A549 (cell line): ENCODE data around the gene PCBP3. TPM values are rescaled to one million over a fixed set of nuclear protein-coding genes. Genes with fewer than 3 reads are reported as not detected.

ENCODE experiments used
- ATAC-seq, 2 experiments: fragments of 200-7000 bp in 1 of 2; fragments of >200 bp in 1 of 2; cut with Nextera tagmentation in 1 of 2; cut with Tn5 transposase in 1 of 2; 3 replicates each; pipeline versions ENCODE4 v1.8.0 to v1.9.1; 2018 to 2020; ENCODE audit warnings: mild to moderate bottlenecking in 1 of 2, moderate library complexity in 1 of 2
- CTCF ChIA-PET: fragments of 300-600 bp; sonication (Branson Sonifier 250); formaldehyde crosslinking; extraction: SDS; loops from one replicate; lab custom pipeline; 2021; ENCODE audit warnings: antibody characterized with exemption, inconsistent platforms; lab: Yijun Ruan, JAX
- POLR2A ChIA-PET: fragments of 350-600 bp; formaldehyde crosslinking; extraction: SDS; loops from one replicate; lab custom pipeline; 2021; ENCODE audit warnings: antibody characterized with exemption, inconsistent platforms; lab: Yijun Ruan, JAX
- DNase-seq, 2 experiments: peaks; one replicate each; pipeline versions ENCODE4 v3.0.0 to v3.0.0-alpha.2; 2011 to 2016; ENCODE audit warnings: low read depth in 1 of 2, low spot score in 1 of 2
- FAIRE-seq: peaks from 2 replicates; lab custom pipeline; 2011; peaks lifted over from hg19 to GRCh38; lab: Jason Lieb, UNC
- H3K27ac ChIP-seq, 2 experiments: fragments of >200 bp; sonication (Bioruptor Twin); formaldehyde crosslinking; 3 replicates each; pipeline ENCODE4 v1.5.1; 2016 to 2017
- H3K4me1 ChIP-seq: fragments of >200 bp; sonication (Bioruptor Twin); formaldehyde crosslinking; 3 replicates; pipeline ENCODE4 v1.6.1; 2016
- H3K4me2 ChIP-seq: fragments of >200 bp; sonication (Bioruptor Twin); formaldehyde crosslinking; 3 replicates; pipeline ENCODE4 v1.6.1; 2016
- H3K4me3 ChIP-seq: fragments of >200 bp; sonication (Bioruptor Twin); formaldehyde crosslinking; 3 replicates; pipeline ENCODE4 v1.5.1; 2016
- H3K9me3 ChIP-seq: fragments of >200 bp; sonication (Bioruptor Twin); formaldehyde crosslinking; 3 replicates; pipeline ENCODE4 v1.6.1; 2016
- CBX2 ChIP-seq: fragments of 200-600 bp; sonication (generic); IDR thresholded peaks from 2 replicates; pipeline ENCODE4 v1.6.1; 2016; ENCODE audit warnings: low read depth, mild to moderate bottlenecking, borderline replicate concordance
- CHD2 ChIP-seq: fragments of 150-350 bp; IDR thresholded peaks from 2 replicates; pipeline ENCODE4 v1.6.1; 2014; ENCODE audit warnings: low read length; ENCODE audit not compliant: partially characterized antibody
- CHD4 ChIP-seq: fragments of 200-600 bp; sonication (generic); IDR thresholded peaks from 2 replicates; pipeline ENCODE4 v1.6.1; 2016; ENCODE audit warnings: antibody characterized with exemption, mild to moderate bottlenecking, borderline replicate concordance
- E2F6 ChIP-seq: IDR thresholded peaks from 2 replicates; pipeline ENCODE4 v1.6.1; 2012; ENCODE audit warnings: low read depth, borderline replicate concordance
- EHF ChIP-seq: fragments of 250-450 bp; sonication (Bioruptor Pico); IDR thresholded peaks from 2 replicates; pipeline ENCODE4 v1.5.0; 2020; ENCODE audit warnings: mild to moderate bottlenecking
- ESRRA ChIP-seq: fragments of 150-350 bp; IDR thresholded peaks from 2 replicates; pipeline ENCODE4 v1.6.1; 2014; ENCODE audit warnings: mild to moderate bottlenecking, low read length, borderline replicate concordance
- FOSL2 ChIP-seq, 2 experiments: fragments of 450-650 bp in 1 of 2; fragments of >200 bp in 1 of 2; sonication (Bioruptor Twin) in 1 of 2; formaldehyde crosslinking; IDR thresholded peaks; 2 replicates each; pipeline versions ENCODE4 v1.5.0 to v1.6.1; 2016 to 2020; ENCODE audit warnings: mild to moderate bottlenecking in 1 of 2, moderate library complexity in 1 of 2
- FOXS1 ChIP-seq: fragments of 250-450 bp; sonication (Bioruptor Pico); IDR thresholded peaks from 2 replicates; pipeline ENCODE4 v1.5.0; 2020; ENCODE audit warnings: mild to moderate bottlenecking, moderate library complexity
- HES2 ChIP-seq: fragments of >200 bp; sonication (Bioruptor Twin); formaldehyde crosslinking; IDR thresholded peaks from 2 replicates; pipeline ENCODE4 v1.6.1; 2016
- HOXA7 ChIP-seq: fragments of 250-450 bp; sonication (Bioruptor Pico); IDR thresholded peaks from 2 replicates; pipeline ENCODE4 v1.5.0; 2020; ENCODE audit warnings: mild to moderate bottlenecking, moderate library complexity
- KDM5A ChIP-seq: fragments of 200-600 bp; sonication (generic); IDR thresholded peaks from 2 replicates; pipeline ENCODE4 v1.6.1; 2016; ENCODE audit warnings: antibody characterized with exemption, mild to moderate bottlenecking
- MAFK ChIP-seq: fragments of 450-650 bp; IDR thresholded peaks from 2 replicates; pipeline ENCODE4 v1.6.1; 2014; ENCODE audit not compliant: partially characterized antibody
- MAZ ChIP-seq: fragments of 150-350 bp; IDR thresholded peaks from 2 replicates; pipeline ENCODE4 v1.6.1; 2014; ENCODE audit warnings: antibody characterized with exemption, low read depth, low read length, borderline replicate concordance
- MYC ChIP-seq: IDR thresholded peaks from 2 replicates; pipeline ENCODE4 v1.6.1; 2012; ENCODE audit warnings: mild to moderate bottlenecking, inconsistent platforms, low read length, improper control_type of control experiment, borderline replicate concordance
- NFE2L2 ChIP-seq: fragments of 150-350 bp; conservative IDR thresholded peaks from 2 replicates; pipeline ENCODE4 v1.6.1; 2014; ENCODE audit warnings: low read length
- NPAS2 ChIP-seq: fragments of 250-450 bp; sonication (Bioruptor Pico); IDR thresholded peaks from 2 replicates; pipeline ENCODE4 v1.8.0; 2022; ENCODE audit warnings: mild to moderate bottlenecking, moderate library complexity, borderline replicate concordance
- PHF8 ChIP-seq: fragments of 200-600 bp; sonication (generic); IDR thresholded peaks from 2 replicates; pipeline ENCODE4 v1.6.1; 2016; ENCODE audit warnings: low read depth, mild to moderate bottlenecking, antibody characterized with exemption, moderate library complexity, borderline replicate concordance
- RAD21 ChIP-seq, 2 experiments: fragments of >200 bp in 1 of 2; sonication (Bioruptor Twin) in 1 of 2; formaldehyde crosslinking in 1 of 2; IDR thresholded peaks in 1 of 2; conservative IDR thresholded peaks in 1 of 2; 2 replicates in 1 of 2; 3 replicates in 1 of 2; pipeline ENCODE4 v1.6.1; 2012 to 2018; ENCODE audit warnings: inconsistent platforms in 1 of 2
- RARB ChIP-seq: fragments of 250-450 bp; sonication (Bioruptor Pico); IDR thresholded peaks from 2 replicates; pipeline ENCODE4 v1.8.0; 2021; ENCODE audit warnings: mild to moderate bottlenecking, moderate library complexity
- RFX5 ChIP-seq: fragments of 450-650 bp; IDR thresholded peaks from 2 replicates; pipeline ENCODE4 v1.7.1; 2014; ENCODE audit warnings: antibody characterized with exemption, mild to moderate bottlenecking, moderate library complexity
- RNF2 ChIP-seq: fragments of 200-600 bp; sonication (generic); IDR thresholded peaks from 2 replicates; pipeline ENCODE4 v1.6.1; 2016; ENCODE audit warnings: low read depth, mild to moderate bottlenecking, antibody characterized with exemption, moderate library complexity, borderline replicate concordance
- SMC3 ChIP-seq: fragments of >200 bp; sonication (Bioruptor Twin); formaldehyde crosslinking; IDR thresholded peaks from 3 replicates; pipeline ENCODE4 v1.6.1; 2018; ENCODE audit warnings: inconsistent platforms
- TP53 ChIP-seq: fragments of 250-450 bp; sonication (Bioruptor Pico); IDR thresholded peaks from 2 replicates; pipeline ENCODE4 v1.5.0; 2021; ENCODE audit warnings: mild to moderate bottlenecking, moderate library complexity
- WGBS: methylation state at CpG from one replicate; pipeline ENCODE4 v1.1.6; 2017; ENCODE audit errors: missing lambda C conversion rate; 5-methylcytosine and 5-hydroxymethylcytosine counted together
- polyA plus RNA-seq, 4 experiments: library from polyadenylated mRNA; depleted of rRNA in 3 of 4; stranded (reverse); fragments of >200 nt; fragmentation: RNase III in 1 of 4; extraction: RNeasy Plus Mini Kit Qiagen cat#74134 plus additional on column Dnase treatment in 1 of 4; gene quantifications; 2 replicates in 3 of 4; 3 replicates in 1 of 4; pipeline ENCODE4 v1.2.3, GENCODE V29; 2011 to 2017
- TF ChIP-seq, protein P1 (sequence below): fragments of >200 bp; sonication (Bioruptor Twin); formaldehyde crosslinking; IDR thresholded peaks from 3 replicates; pipeline ENCODE4 v1.5.1; 2016

Gene PCBP3
- polyA plus RNA-seq, 2 of the 4 experiments (the other 2 are of a cell fraction): 0.30 to 0.34 TPM

GRCh38 chr21:45839274-45839673 is 195.7 kb downstream of the PCBP3 start:
- peaks cover 15% of the 10 kb centered on the region for H3K9me3 ChIP-seq
- no peak overlapping the region for H3K4me3 ChIP-seq
- no peak overlapping the region for H3K27ac ChIP-seq
- ChIA-PET CTCF (no interaction called here), POLR2A (no interaction called here)
- FAIRE-seq (no peak), DNase-seq (no peak), ATAC-seq (no peak)
- TF ChIP-seq E2F6 (no peak), EHF (no peak), RAD21 (conservative IDR thresholded peaks at IDR 0.05 in 1 of 2, IDR thresholded peaks at IDR 0.05 in 1 of 2) (no peak), MAZ (no peak), FOXS1 (CRISPR knock-in tag) (no peak), ESRRA (no peak), TP53 (CRISPR knock-in tag) (no peak), SMC3 (no peak), HOXA7 (no peak), RNF2 (no peak), RFX5 (no peak), NFE2L2 (no peak)
- H3K4me1 ChIP-seq: no peaks in the 10 kb centered on the region
- WGBS: 71% methylated on average over 3 of the region's 3 CpGs
- no peak overlapping the region for H3K4me2 ChIP-seq

DNA sequence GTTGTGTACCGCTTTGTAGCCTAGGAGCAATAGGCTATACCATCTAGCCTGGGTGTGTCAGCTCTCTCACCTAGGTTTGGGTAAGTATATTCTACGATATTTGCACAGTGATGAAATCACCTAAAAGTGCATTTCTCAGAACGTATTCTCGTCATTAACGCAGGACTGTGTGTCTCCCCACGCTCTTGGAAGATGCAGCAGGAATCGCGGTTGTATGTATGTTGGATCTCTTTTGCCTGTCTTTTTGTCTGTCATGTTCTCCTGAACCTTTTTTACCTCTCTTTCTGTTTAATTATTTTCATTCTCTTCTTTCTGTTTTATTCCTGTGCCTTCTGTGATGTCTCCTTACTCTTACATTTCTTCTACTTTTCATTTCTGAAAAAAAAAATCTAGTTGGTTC is 197.5 kb downstream of the PCBP3 start:
- WGBS: 48% methylated on average over 8 of the region's 8 CpGs
- TF ChIP-seq FOSL2 (IDR thresholded peaks at IDR 0.05) (no peak), FOSL2 (CRISPR knock-in tag; IDR thresholded peaks at IDR 0.05) (no peak), RARB (CRISPR knock-in tag) (no peak), HES2 (no peak), MAZ (no peak), PHF8 (no peak), KDM5A (no peak)
- H3K4me1 ChIP-seq: no peaks in the 10 kb centered on the region
- DNase-seq (no peak), ATAC-seq (no peak), FAIRE-seq (no peak)
- peaks cover 15% of the 10 kb centered on the region for H3K9me3 ChIP-seq
- no peak overlapping the region for H3K27ac ChIP-seq
- POLR2A ChIA-PET: no interaction called here
- CTCF ChIA-PET: no interaction called here
- no peak overlapping the region for H3K4me3 ChIP-seq
- no peak overlapping the region for H3K4me2 ChIP-seq

GRCh38 chr21:45843426-45843825 is 199.9 kb downstream of the PCBP3 start:
- H3K4me1 ChIP-seq: no peaks in the 10 kb centered on the region
- H3K4me3 ChIP-seq: no peak overlapping the region
- POLR2A ChIA-PET: no interaction called here
- ATAC-seq: no peak
- no peak overlapping the region for H3K27ac ChIP-seq
- DNase-seq: no peak
- H3K4me2 ChIP-seq: no peak overlapping the region
- 15% methylated on average over 2 of the region's 2 CpGs for WGBS
- no peak for TF ChIP-seq CHD4
- no peak for TF ChIP-seq MAFK
- no peak for TF ChIP-seq RNF2
- TF ChIP-seq, protein P1, sequence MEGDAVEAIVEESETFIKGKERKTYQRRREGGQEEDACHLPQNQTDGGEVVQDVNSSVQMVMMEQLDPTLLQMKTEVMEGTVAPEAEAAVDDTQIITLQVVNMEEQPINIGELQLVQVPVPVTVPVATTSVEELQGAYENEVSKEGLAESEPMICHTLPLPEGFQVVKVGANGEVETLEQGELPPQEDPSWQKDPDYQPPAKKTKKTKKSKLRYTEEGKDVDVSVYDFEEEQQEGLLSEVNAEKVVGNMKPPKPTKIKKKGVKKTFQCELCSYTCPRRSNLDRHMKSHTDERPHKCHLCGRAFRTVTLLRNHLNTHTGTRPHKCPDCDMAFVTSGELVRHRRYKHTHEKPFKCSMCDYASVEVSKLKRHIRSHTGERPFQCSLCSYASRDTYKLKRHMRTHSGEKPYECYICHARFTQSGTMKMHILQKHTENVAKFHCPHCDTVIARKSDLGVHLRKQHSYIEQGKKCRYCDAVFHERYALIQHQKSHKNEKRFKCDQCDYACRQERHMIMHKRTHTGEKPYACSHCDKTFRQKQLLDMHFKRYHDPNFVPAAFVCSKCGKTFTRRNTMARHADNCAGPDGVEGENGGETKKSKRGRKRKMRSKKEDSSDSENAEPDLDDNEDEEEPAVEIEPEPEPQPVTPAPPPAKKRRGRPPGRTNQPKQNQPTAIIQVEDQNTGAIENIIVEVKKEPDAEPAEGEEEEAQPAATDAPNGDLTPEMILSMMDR: no peak
- TF ChIP-seq MYC: no peak
- no peak for TF ChIP-seq ESRRA
- TF ChIP-seq CBX2: no peak
- TF ChIP-seq CHD2: no peak
- no peak for TF ChIP-seq NPAS2 (CRISPR knock-in tag)
- TF ChIP-seq RAD21 (conservative IDR thresholded peaks at IDR 0.05 in 1 of 2, IDR thresholded peaks at IDR 0.05 in 1 of 2): no peak
- TF ChIP-seq HOXA7: no peak
- TF ChIP-seq, all 56 proteins: peak for 0
- CTCF ChIA-PET: no interaction called here
- no peak for FAIRE-seq
- peaks cover 15% of the 10 kb centered on the region for H3K9me3 ChIP-seq
